Stimulated activated CD8-positive, alpha-beta memory T cell treated with anti-CD3 and anti-CD28 coated beads, Interleukin-7, amount 100 ng/mL, for 48 hours (primary cell): Measurements from ENCODE around the gene PPP2R1A.
"Not testable (repeated sequence)": the region's sequence is repeated elsewhere in the genome, so short reads cannot be mapped to it uniquely, and the experiment has no call there.

Experiments
- DNase-seq, 2 donors: peaks; one replicate each; pipeline ENCODE4 v3.0.0-alpha.2; 2020; ENCODE audit warnings: low read depth in 1 of 2; ENCODE audit errors: extremely low read depth in 1 of 2

PPP2R1A gene

DNA sequence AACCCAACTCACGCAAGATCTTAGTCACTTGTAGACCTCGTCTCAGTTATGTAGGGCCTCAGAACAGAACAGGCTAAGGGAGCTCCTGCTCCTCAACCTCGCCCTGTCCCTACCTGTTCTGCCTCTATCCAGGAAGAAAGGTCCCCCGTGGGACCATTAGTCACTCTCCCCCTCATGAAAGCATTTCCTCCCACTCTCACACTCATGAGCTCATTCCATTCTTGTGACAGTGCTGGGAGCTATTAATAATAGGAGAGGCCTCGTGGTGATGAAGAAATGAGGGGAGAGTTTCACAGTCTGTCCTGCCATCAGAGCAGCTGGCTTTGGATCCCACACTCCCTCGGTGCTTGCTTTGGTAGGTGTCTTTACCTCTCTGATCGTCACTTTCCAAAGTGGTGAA lies 10.2 kb downstream of the PPP2R1A start:
- DNase-seq, result no peak

DNA sequence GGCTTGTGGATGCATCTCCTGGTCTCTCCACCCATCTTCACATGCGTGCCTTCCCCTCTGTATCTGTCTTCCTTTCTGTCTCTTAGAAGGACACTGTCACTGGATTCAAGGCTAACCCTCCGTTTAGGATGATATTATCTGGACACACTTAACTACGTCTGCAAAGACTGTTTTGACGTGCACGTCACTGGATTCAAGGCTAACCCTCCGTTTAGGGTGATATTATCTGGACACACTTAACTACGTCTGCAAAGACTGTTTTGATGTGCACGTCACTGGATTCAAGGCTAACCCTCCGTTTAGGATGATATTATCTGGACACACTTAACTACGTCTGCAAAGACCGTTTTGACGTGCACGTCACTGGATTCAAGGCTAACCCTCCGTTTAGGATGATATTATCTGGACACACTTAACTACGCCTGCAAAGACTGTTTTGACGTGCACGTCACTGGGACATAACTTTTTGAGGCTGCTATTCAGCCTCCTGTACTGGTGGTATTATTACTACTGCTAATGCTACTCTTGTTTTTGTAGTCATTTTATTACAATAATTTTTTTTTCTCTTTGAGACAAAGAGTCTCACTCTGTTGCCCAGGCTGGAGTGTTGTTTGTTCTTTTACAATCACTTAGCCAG lies 11.0 kb downstream of the PPP2R1A start:
- DNase-seq, result not testable (repeated sequence)

DNA sequence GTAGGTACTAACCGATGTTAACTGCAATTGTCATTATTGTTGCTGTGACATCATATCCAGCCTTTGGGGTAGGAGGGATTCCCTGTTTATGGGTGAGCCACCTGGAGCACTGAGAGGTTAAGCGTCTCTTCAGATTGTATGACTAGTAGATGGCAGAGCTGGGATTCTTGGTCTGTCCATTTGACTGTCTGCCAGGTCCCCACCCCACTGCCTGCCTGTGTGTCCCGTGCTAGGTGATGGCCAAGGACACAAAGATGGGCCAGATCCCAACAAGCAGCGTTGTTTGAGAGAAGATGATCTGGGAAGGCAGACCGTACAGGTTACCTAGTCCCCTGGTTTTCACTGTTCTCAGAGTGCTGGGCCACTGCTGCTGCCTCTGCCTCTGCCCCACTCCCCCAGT lies 16.6 kb downstream of the PPP2R1A start:
- no peak for DNase-seq

DNA sequence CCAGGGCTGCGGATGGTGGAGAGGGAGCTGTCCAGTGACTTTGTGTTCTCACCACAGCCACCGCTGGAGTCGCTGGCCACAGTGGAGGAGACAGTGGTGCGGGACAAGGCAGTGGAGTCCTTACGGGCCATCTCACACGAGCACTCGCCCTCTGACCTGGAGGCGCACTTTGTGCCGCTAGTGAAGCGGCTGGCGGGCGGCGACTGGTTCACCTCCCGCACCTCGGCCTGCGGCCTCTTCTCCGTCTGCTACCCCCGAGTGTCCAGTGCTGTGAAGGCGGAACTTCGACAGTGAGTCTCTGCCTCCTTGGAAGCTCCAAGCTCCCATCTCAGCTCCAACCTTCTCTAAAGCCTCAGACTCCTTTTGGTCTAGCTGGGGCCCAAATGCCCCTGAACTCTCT lies 21.4 kb downstream of the PPP2R1A start:
- DNase-seq, result no peak

DNA sequence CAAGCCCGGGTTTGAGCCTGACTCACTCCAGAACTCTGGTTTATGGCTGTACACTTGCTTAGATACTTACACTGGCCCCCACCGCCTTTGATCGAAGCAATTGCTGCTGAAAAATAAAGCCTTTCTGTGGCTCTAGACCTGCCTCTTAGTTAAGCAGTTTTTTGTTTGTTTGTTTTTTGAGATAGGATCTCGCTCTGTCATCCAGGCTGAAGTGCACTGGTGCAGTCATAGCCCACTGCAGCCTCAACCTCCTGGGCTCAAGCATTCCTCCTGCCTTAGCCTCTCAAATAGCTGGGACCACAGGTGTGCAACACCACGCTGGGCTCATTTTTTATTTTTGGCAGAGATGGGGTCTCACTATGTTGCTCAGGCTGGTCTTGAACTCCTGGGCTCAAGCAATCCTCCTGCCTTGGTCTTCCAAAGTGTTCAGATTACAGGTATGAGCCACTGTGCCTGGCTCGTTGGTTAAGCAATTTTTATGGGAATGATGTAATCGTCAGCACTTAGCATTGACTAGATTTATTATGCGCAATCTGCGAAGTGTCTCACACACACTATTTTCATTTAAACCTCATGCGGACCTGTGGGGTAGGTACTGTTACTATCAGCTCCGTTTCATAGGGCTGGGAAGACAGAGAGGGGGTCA lies 22.2 kb downstream of the PPP2R1A start:
- DNase-seq, result no peak

DNA sequence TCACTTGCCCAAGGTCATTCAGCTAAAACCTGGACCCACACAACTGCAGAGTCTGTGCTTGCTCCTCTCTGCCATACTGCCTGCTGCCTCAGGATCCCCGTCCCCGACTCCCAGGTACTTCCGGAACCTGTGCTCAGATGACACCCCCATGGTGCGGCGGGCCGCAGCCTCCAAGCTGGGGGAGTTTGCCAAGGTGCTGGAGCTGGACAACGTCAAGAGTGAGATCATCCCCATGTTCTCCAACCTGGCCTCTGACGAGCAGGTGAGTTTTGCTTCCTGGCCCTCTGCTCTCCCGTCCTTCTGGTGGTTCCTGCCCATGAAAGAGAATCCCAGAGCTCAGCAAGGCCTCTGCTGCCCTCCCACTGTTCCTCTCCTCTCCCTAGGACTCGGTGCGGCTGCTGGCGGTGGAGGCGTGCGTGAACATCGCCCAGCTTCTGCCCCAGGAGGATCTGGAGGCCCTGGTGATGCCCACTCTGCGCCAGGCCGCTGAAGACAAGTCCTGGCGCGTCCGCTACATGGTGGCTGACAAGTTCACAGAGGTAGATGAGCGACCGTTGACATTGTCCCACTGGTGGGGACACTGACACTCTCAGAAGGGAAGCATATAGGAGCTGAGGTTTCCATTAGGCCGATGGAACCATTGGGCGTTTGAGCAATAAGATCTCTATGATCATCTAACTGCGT lies 22.9 kb downstream of the PPP2R1A start:
- DNase-seq, result no peak

DNA sequence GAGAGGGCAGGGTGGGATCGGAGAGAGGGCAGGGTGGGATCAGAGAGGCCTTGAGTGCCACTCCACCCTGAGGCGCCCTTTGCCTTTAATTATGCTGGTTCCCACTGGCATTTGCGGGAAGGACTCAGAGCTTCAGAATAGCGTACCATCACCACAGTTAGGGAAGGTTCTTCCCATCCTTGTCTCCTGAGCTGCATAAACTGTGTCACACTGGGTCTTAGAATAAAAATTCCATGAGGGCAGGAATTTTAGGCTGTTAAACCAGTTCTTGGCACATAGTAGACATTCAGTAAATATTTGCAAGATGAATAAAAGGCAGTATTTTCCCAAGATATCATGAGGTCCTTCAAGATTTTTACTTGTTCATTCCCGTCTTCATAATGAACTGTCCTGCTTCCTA lies 24.4 kb downstream of the PPP2R1A start:
- no peak for DNase-seq

DNA sequence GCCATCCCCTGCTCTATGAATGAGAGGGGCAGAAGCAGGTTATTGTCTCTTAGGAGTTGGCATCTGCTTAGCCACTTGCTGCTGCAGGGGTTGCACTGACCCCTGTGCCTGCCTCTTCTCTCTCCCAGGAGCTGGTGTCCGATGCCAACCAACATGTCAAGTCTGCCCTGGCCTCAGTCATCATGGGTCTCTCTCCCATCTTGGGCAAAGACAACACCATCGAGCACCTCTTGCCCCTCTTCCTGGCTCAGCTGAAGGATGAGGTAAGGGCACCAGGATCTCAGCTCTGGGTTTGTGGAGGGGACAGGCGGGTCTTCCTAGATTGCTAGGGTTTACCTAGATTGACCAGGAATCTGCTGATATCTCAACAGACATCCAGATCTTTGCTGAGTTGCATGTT lies 26.5 kb downstream of the PPP2R1A start:
- DNase-seq, result no peak

DNA sequence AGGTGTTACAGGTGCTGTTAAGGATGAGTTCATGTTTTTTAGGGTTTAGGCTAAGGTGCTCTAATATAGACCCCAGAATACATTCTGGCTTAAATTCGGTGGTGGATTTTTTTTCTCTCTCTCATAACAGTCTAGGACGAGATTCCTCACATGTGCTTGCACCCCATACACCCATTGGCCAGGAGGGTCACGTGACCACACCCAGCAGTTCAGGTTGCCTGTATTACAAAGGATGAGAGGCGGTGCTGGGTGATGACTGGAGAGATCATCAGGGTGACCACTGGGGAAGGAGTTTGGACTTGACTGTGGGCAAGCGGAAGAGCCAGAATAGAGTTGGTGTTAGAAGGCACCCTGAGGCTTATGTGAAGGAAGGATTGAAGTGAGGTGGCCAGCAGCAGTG lies 27.7 kb downstream of the PPP2R1A start:
- no peak for DNase-seq

DNA sequence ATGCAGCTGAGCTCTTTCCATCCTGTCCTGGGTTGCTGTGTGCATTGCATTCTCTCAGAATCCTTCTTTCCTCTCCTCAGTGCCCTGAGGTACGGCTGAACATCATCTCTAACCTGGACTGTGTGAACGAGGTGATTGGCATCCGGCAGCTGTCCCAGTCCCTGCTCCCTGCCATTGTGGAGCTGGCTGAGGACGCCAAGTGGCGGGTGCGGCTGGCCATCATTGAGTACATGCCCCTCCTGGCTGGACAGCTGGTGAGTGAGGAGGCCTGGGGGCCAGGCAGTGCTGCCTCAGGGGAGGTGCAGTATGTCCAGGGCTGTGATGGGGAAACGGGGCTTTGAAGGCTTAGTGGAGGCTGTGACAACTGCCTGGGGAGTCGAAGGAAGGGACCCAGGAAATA lies 29.8 kb downstream of the PPP2R1A start:
- DNase-seq, result no peak

DNA sequence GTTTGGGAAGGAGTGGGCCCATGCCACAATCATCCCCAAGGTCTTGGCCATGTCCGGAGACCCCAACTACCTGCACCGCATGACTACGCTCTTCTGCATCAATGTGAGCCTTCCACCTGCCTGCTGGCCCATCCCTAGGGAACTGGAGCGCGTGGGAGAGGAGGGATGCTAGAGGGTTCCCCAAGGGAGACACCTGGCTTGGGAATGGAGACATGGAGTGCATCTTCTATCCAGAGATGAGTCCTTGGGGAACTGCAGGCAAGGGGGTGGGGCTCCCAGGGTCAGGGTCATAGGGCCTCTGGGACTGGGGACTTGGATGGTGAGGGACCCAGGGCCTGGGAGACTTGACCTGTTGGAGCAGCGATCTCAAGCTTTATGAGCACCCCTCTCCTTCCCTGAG lies 31.2 kb downstream of the PPP2R1A start:
- no peak for DNase-seq

DNA sequence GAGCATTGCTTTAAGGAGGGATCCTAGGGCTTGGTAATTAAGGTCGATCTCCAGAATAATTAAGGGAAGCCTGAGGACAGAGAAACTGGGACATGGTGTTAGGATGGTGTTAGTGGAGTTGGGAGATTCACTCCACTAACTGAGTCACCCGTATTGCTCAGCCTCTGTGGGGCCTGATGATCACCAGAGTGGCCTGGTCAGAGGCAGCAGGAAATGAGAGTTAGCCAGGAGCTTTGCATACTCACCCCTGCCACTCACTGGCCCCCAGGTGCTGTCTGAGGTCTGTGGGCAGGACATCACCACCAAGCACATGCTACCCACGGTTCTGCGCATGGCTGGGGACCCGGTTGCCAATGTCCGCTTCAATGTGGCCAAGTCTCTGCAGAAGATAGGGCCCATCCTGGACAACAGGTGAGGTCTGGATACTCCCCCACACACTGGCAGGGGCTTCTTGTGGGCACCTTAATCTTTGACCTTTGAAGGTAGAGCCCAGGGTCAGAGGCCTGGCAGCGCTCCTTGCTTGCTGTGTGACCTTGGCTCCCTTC lies 32.1 kb downstream of the PPP2R1A start:
- no peak for DNase-seq

DNA sequence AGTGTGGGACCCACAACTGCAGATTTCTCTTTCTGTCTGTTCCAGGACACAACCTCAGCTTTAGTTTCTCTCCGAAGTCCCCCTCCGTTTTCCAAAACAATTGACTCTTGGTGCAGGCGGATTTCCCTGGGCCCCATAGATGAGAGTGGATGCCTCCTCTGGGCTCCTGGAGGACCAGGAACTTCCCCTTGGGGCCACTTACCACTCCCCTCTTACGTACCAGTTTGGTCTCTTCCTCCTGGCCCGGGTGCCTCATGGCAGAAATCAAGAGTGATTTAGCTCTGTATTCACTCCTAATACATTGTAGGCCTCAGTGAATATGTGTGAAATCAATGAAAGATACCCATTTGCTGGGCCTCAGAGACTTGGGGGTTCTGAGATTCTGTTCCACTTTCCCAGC lies 34.4 kb downstream of the PPP2R1A start:
- DNase-seq, result no peak

DNA sequence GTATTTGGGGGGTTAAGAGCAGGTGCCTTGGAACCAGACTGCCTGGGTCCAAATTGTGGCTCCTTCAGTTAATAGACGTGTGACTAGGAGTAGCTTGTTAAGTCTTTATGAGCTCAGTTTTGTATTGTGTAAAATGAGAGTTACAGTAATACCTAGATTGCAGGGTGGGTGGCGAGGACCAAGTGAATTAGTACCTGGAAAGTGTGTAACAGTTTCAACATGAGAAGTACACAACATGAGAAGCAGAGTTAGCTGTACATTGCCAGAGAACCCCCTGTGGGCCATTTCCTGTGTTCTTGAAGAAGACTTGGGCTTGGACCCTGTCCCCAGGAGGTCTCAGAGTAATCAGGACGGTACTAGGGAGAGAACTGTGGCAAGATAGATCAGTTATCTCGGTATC lies 36.8 kb downstream of the PPP2R1A start:
- peak in 1 of 2 donors; percentile 24 for DNase-seq

DNA sequence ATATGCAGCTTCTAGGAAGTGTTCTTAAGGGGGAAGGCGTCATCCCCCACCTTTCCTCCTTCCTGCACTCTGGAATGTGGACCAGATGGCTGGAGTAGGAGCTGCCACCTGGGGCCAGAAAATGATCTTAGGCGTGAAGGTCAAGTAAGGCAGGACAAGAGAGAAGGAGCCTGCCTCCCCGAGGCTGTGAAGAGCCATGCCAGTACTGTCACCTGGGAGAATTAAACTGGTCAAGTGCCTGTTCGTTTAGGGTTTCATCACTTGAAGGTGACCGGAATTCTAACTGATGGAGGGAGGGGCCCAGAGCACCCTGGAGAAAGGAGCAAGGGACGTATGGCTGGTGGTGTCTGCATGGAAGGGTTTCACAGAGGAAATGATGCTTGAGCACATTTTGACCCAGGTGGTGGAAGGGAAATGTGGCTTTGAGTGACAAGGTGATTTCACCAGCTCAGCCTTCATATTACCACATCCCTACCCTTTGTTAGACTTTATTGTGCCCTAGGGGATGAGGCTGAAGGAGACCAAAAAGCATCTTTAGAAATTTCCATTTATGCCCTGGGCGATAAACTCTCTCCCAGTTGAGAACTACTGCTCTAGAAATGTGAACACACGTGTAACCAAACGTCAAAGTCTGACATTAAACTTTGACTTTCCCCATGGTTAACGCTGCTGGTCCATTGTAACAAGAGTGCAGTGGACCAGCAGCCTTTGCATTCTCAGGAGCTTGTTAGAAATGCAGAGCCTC lies 37.5 kb downstream of the PPP2R1A start:
- no peak for DNase-seq

DNA sequence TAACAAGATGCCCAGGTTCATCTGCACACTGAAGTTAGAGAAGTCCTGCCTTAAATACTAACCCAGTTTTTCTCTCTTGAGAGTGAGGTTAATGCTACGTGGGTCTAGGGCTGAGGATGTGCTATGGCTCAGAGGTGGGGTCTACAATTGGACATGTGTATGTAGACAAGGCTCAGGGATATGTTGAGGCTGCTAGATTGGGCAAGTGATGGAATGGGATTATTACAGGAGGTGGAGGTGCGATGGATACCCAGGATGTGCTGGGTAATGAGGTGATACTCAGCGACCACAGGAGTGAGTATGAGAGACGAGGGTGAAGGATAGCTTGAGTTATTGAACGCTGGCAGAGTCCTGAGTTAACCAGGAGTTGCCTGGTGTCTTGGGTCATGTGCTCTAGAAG lies 38.1 kb downstream of the PPP2R1A start:
- DNase-seq, result no peak

DNA sequence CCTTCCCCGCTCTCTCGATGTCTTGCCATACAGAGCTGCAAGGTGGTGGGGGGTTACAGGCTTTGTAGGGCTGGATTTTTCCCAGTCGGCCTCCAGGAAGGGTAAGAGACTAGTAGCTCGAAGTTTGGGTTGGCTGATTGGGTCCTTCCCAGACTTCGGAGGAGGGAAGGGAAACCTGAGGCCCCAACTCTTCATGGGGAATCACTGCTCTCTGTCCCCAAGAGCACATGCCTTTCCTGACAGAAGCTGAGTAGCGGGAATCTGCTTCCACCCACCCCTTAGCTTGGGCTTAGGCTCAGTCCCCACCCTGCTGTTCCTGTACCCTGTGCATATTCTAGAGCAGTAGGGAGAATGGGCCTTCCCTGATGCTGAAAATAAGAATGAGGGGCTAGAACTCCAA lies 39.7 kb downstream of the PPP2R1A start:
- DNase-seq, result no peak

DNA sequence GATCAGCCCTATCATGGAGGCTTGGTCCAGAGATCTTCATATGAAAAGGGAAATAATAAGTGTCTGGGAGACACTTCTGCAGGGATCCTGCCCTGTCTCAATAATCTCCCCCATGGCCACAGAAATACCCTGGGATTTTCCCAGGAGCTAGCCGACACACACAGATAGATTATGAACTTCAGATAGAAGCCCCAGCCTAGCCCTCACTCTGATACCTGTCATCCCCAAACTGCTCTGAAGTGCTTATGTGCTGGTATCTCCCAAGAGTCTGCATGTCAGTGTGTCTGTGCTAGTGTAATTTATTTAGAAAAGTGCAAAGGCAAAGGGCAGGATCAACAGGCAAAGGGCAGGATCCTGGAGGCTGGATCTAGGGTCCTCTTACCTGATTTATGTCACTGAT lies 40.8 kb downstream of the PPP2R1A start:
- DNase-seq, result no peak

DNA sequence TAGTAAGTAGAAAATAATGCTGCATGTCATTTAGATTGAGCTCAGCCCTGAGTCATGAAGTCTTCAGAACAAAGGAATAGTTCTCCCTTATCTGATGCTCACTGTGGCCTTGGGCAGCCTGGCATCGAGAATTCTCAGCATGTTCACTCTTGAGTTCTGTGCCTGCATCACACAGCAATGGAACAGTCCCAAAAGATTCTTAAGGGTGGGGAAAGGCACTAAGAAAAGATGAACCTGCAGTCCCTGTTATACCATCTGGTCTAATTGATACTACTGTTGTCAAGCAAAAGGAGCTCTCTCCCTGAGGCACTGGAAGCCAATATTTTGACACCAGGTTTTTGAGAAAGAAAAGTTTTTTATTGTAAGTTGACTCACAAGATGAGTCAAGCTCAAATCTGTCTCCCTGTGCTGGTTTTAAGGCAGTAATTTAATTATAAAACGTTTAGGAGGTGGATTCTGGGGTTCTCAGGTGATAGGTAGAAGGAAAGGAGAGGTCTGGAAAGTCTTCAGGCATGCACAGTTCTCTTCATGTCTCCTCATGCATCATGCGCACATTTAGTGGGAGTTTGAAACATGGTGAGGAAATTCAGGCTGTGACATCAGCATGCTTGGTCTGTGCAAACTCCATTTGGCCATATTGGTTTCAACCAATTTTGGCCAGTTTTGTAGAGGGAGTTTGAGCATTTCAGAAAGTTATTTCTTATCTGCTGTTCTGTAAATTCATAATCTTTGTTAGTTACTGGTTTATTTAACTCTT lies 41.5 kb downstream of the PPP2R1A start:
- DNase-seq, result no peak

DNA sequence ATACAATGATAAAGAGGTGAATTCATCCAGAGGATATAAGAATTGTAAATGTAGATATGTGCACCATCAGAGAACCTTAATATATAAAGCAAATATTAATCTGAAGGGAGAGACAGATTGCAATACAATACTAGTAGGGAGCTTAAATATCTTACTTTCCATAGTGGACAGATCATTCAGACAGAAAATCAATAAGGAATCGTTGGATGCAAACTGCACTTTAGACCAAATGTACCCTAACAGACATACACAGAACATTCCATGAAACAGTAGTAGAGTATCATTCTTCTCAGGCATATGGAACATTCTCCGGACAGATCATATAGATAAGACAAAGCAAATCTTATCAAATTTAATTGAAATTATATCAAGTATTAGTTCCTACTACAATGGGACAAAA lies 44.6 kb downstream of the PPP2R1A start:
- DNase-seq, result no peak

DNA sequence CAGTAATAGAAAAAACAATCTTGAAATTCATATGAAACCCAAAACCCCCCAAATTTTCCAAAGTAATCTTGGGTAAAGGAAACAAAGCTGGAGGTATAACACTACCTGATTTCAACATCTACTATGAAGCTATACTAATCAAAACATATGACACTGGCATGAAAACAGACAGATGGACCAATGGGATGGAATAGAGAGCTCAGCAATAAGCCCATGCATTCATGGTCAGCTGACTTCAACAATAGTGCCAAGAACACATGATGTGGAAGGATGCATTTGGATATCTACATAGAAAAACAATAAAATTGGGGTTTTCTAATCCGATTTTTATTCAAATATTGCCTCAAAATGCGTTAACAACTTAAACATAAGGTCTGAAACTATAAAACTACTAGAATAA lies 47.3 kb downstream of the PPP2R1A start:
- DNase-seq, result no peak
